NAMALWA (cell line): Measurements from ENCODE around the gene B4GALT1.

Experiments used
- DNase-seq: peaks from one replicate; pipeline ENCODE4 v3.0.0-alpha.2; 2015; ENCODE audit warnings: low spot score

Gene B4GALT1

GRCh38 chr9:33139421-33140228 is 27.5 kb downstream of the B4GALT1 start:
- no peak for DNase-seq

GRCh38 chr9:33138768-33139167 is 28.4 kb downstream of the B4GALT1 start:
- no peak for DNase-seq

- peak; percentile 54 for DNase-seq
Measured at GRCh38 chr9:33137781-33138264, 29.3 kb downstream of the B4GALT1 start.

- DNase-seq, result no peak
Measured at GRCh38 chr9:33136721-33137670, 30.1 kb downstream of the B4GALT1 start.

GRCh38 chr9:33135470-33135958 is 31.6 kb downstream of the B4GALT1 start:
- peak; percentile 59 for DNase-seq

GRCh38 chr9:33135031-33135461 is 32.1 kb downstream of the B4GALT1 start:
- no peak for DNase-seq

GRCh38 chr9:33133186-33133585 is 34.0 kb downstream of the B4GALT1 start:
- no peak for DNase-seq

GRCh38 chr9:33131790-33132772 is 35.1 kb downstream of the B4GALT1 start:
- DNase-seq, result no peak

GRCh38 chr9:33130961-33131789 is 36.0 kb downstream of the B4GALT1 start:
- DNase-seq, result no peak

- peak; percentile 47 for DNase-seq
Measured at GRCh38 chr9:33129886-33130881, 37.0 kb downstream of the B4GALT1 start.

- no peak for DNase-seq
Measured at GRCh38 chr9:33129251-33129885, 37.8 kb downstream of the B4GALT1 start.

- DNase-seq, result no peak
Measured at GRCh38 chr9:33128570-33128969, 38.6 kb downstream of the B4GALT1 start.

- no peak for DNase-seq
Measured at GRCh38 chr9:33127881-33128280, 39.3 kb downstream of the B4GALT1 start.

GRCh38 chr9:33125871-33126823 is 41.0 kb downstream of the B4GALT1 start:
- peak; percentile 75 for DNase-seq

- DNase-seq, result no peak
Measured at GRCh38 chr9:33125461-33125860, 41.7 kb downstream of the B4GALT1 start.

- DNase-seq, result peak; percentile 91
Measured at GRCh38 chr9:33124751-33125381, 42.3 kb downstream of the B4GALT1 start.

- DNase-seq, result no peak
Measured at GRCh38 chr9:33124046-33124445, 43.1 kb downstream of the B4GALT1 start.
